BE2C (cell line): ENCODE data around the gene ZNF444.

ENCODE experiments used
- DNase-seq: peaks from one replicate; pipeline ENCODE4 v3.0.0-alpha.2; 2020
- H3K27me3 ChIP-seq: fragments of 250-450 bp; sonication (Bioruptor Pico); 2 replicates; pipeline ENCODE4 v1.5.1; 2020; ENCODE audit warnings: mild to moderate bottlenecking
- H3K36me3 ChIP-seq: fragments of 250-450 bp; sonication (Bioruptor Pico); 2 replicates; pipeline ENCODE4 v1.5.1; 2020; ENCODE audit warnings: mild to moderate bottlenecking
- H3K4me1 ChIP-seq: fragments of 250-450 bp; sonication (Bioruptor Pico); 2 replicates; pipeline ENCODE4 v1.5.1; 2020
- H3K4me3 ChIP-seq: 2 replicates; pipeline ENCODE4 v1.5.1; 2011; ENCODE audit warnings: low read depth, low read length
- H3K9me3 ChIP-seq: fragments of 250-450 bp; sonication (Bioruptor Pico); 2 replicates; pipeline ENCODE4 v1.5.1; 2020
- TF ChIP-seq, protein P1 (sequence below): IDR thresholded peaks from 2 replicates; pipeline ENCODE4 v1.5.1; 2012; ENCODE audit warnings: mild to moderate bottlenecking, low read depth, low read length

ZNF444 gene

DNA sequence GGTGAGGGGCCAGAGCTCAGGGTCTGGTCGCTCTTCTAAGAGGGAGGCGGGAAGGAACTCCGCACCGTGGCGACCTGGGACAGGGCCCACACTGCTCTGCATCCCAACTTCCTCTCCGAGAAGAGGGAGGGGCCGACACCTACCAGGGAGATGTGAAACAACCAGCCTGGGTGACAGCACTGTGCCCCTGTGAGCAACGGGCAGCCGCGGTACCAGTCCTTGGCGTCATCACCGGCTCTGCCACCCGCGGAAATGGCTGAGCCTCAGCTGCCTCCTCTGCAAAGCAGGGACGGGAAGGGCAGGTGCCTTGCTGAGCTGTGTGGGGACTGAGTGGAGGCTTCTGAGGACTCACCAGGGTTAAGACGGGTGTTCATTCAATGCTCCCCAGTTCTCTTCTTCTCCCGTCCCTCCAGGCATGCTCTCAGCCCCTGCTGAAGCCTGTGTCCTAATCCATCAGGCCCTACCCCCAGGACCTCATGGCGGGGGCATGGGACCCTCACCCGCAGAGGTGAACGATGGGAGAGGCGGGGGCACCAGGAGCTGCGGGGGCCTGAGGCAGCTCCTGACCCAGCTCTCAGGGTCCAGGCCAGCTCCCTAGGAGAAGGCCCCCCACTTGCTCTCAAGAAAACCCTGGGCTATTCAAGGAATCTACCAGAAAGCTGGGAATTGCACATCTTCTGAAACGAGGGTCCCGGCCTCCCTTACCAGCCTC lies 29.3 kb upstream of the ZNF444 start:
- H3K4me3 ChIP-seq: no peak overlapping the region

DNA sequence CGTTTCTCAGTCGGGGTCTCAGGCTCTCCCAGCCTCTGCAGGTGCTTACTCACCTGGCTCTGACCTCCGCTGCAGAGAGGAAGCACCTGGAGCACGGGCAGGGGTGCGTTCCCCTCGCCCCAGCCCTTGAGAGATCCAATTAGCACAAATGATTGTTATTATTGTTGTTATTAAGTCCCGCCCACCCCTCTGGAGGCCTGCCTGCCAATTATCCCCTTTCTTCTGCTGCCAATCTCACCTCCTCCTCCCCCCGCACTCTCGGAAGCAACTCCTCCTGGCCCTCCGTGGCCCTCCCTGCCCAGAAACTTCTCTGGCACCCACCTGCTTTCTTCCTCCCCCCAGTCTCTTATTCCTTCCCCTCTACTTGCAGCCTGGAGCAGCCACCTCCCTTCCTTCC lies 28.8 kb upstream of the ZNF444 start:
- H3K4me1 ChIP-seq: no peaks in the 10 kb centered on the region; the same call in 1 of the 2 replicates
- TF ChIP-seq, protein P1, sequence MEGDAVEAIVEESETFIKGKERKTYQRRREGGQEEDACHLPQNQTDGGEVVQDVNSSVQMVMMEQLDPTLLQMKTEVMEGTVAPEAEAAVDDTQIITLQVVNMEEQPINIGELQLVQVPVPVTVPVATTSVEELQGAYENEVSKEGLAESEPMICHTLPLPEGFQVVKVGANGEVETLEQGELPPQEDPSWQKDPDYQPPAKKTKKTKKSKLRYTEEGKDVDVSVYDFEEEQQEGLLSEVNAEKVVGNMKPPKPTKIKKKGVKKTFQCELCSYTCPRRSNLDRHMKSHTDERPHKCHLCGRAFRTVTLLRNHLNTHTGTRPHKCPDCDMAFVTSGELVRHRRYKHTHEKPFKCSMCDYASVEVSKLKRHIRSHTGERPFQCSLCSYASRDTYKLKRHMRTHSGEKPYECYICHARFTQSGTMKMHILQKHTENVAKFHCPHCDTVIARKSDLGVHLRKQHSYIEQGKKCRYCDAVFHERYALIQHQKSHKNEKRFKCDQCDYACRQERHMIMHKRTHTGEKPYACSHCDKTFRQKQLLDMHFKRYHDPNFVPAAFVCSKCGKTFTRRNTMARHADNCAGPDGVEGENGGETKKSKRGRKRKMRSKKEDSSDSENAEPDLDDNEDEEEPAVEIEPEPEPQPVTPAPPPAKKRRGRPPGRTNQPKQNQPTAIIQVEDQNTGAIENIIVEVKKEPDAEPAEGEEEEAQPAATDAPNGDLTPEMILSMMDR: no peak
- H3K4me3 ChIP-seq: no peak overlapping the region

More for the DNA sequence above, 29.3 kb upstream of the ZNF444 start:
- Histone ChIP-seq H3K36me3 (peaks cover 4% of the 10 kb centered on the region), H3K27me3 (no peaks in the 10 kb centered on the region), H3K9me3 (no peaks in the 10 kb centered on the region; the same call in 1 of the 2 replicates), H3K4me1 (no peaks in the 10 kb centered on the region; the same call in 1 of the 2 replicates)
- TF ChIP-seq, protein P1: no peak
- no peak for DNase-seq

DNA sequence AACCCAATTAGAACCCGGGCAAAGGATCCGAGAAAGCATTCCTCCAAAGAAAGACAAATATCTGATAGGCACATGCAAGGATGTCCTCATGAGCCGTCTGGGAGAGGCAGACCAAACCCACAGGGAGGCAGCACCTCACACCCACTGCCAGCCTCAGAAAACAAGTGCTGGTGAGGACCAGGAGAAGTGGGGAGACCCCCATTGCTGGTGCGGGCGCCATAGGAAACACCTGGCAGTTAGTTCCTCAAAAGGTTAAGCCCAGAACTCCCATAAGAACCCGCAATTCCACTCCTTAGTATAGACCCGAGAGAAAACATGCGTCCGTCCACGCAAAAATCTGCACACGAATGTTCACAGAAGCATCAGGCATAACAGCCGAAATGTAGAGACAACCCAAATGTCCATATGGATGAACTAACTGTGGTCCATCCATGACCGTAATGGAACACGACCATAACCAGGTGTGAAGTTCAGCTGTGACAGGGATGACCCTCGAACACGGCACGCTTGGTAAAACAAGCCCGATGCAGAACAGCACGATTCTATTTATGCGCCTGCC lies 27.9 kb upstream of the ZNF444 start:
- Histone ChIP-seq H3K27me3 (no peaks in the 10 kb centered on the region), H3K4me3 (no peak overlapping the region), H3K9me3 (no peaks in the 10 kb centered on the region; the same call in 1 of the 2 replicates), H3K4me1 (no peaks in the 10 kb centered on the region; the same call in 1 of the 2 replicates), H3K36me3 (peaks cover 7% of the 10 kb centered on the region)
- no peak for DNase-seq
- TF ChIP-seq, protein P1: no peak

More for the DNA sequence above, 28.8 kb upstream of the ZNF444 start:
- H3K27me3 ChIP-seq: no peaks in the 10 kb centered on the region
- H3K36me3 ChIP-seq: peaks cover 4% of the 10 kb centered on the region
- H3K9me3 ChIP-seq: no peaks in the 10 kb centered on the region; the same call in 1 of the 2 replicates
- no peak for DNase-seq

DNA sequence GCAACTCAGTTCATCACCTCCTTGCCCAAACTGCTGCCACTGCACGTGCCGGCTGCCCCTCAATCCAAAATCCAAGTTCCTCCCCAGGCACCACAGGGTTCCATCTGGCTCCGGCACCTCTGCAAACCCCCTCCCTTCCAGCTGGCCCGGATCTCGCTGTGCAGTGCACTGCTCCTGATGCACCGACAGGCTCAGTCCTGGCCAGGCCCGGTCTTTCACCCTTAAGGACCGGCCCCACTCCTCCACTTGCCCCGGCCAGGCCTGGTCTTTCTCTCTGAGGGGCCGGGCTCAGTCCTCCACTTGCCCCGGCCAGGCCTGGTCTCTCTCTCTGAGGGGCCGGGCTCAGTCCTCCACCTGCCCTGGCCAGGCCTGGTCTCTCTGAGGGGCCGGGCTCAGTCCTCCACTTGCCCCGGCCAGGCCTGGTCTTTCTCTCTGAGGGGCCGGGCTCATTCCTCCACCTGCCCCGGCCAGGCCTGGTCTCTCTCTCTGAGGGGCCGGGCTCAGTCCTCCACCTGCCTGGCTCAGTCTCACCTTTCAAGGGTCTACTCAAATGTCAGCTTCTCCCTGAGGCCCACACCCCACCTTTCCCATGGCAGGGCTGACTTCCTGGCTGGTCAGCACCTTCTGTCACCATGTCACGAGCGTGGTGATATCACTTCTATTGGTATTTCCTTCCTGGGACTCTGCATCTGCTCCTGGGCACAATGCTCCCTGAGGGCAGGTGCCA lies 26.9 kb upstream of the ZNF444 start:
- DNase-seq: no peak
- Histone ChIP-seq H3K9me3 (no peaks in the 10 kb centered on the region; the same call in 1 of the 2 replicates), H3K4me3 (no peak overlapping the region), H3K36me3 (peaks cover 17% of the 10 kb centered on the region), H3K27me3 (no peaks in the 10 kb centered on the region), H3K4me1 (peaks cover 3% of the 10 kb centered on the region; the same call in 1 of the 2 replicates)
- TF ChIP-seq, protein P1: no peak

DNA sequence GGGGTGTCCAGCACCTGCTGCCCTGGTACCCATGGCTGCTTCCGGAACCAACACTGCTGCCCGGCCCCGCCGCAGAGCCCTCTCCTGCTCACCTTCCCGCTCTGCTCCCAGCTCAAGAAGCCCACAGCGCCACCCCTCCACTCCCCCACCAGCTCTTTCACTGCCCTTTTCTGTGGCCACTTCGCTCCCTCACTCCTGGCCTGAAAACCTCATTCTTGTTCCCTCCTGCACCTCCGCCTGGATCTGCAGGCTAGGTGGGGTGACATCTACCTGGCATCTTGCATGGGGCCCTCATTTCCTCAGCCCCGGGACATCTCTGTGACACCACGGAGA lies 26.3 kb upstream of the ZNF444 start:
- DNase-seq: no peak
- peaks cover 22% of the 10 kb centered on the region for H3K36me3 ChIP-seq
- TF ChIP-seq, protein P1: no peak
- no peaks in the 10 kb centered on the region; the same call in 1 of the 2 replicates for H3K9me3 ChIP-seq
- H3K4me3 ChIP-seq: no peak overlapping the region
- no peaks in the 10 kb centered on the region for H3K27me3 ChIP-seq
- peaks cover 8% of the 10 kb centered on the region; the same call in 1 of the 2 replicates for H3K4me1 ChIP-seq
